DMS79 (cell line): ENCODE results near the gene NUDT22.

ENCODE experiments used
- DNase-seq: peaks from one replicate; lab custom pipeline; 2025; lab: John Stamatoyannopoulos, UW

Gene NUDT22

DNA sequence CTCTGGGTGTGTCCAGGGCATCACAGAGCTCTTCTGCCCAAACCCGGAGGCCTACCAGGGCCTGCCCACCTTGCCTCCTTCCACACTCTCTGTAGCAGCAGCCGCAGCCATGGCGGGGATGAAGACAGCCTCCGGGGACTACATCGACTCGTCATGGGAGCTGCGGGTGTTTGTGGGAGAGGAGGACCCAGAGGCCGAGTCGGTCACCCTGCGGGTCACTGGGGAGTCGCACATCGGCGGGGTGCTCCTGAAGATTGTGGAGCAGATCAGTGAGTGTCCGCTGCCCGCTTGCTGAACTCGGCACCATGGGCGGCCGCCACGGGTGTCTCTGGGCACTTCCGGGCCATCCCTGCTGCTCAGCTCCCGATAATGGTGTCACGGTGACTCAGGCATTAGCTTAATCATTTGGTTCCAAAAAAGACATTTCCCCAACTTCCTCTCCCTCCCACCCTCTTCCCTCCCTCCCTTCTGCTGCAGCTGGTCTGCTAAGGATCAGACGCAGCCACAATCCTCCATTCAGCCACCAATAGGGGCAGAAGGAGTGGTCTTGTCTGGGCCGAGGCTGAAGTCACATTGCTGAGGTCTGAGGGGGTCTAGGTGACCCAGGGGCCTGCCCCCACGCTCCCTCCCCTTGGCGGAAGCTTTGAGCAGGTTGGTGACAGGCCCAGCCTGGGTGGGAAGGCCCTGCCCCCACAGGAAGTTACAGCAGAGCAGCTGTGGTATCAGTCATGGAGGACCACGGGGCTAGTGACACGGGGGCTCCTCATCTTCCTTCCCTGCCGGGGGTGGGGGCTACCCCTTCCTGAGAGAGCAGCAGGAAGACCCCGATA is 18.6 kb upstream of the NUDT22 start:
- DNase-seq, result no peak

- no peak for DNase-seq
Measured at GRCh38 chr11:64208086-64208795, 17.8 kb upstream of the NUDT22 start.

- DNase-seq, result no peak
Measured at GRCh38 chr11:64208796-64209562, 17.1 kb upstream of the NUDT22 start.

DNA sequence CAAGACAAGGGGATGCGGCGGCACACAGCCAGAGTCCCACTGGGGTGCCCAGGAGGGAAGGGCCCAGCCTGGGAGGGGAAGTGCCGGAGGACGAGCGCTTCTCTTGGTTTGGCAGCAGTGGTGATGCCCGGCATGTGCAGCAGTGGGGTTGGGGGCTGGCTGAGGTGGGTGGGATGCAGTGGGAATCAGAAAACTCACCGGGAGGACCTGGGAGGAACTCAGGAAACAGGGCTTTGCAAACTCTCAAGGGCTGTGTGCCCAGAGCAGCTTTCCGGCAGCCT is 16.6 kb upstream of the NUDT22 start:
- no peak for DNase-seq

- DNase-seq, result no peak
Measured at GRCh38 chr11:64210301-64211020, 15.6 kb upstream of the NUDT22 start.

DNA sequence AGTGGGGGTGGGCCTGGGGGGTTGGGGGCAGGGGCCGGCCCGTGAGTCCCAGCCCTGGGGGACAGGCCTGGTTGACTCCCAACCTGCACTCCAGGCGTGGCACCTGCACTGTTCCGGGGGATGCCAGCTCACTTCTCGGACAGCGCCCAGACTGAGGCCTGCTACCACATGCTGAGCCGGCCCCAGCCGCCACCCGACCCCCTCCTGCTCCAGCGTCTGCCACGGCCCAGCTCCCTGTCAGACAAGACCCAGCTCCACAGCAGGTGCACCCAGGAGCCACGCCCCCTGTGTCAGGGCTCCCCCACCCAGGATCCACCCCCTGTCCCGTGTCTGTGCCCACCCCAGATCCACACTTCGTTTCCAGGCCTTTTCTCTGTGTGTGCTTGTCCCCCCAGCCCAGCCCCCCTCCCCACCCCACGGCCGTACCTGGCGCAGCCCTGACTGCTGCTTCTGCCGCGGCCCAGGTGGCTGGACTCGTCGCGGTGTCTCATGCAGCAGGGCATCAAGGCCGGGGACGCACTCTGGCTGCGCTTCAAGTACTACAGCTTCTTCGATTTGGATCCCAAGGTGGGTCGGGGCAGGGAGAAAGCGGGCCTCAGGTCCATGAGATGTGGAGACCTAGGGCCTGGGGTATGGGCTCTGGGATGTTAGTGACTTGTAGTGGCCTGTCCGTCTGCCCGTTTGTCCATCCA is 14.7 kb upstream of the NUDT22 start:
- DNase-seq, result no peak

DNA sequence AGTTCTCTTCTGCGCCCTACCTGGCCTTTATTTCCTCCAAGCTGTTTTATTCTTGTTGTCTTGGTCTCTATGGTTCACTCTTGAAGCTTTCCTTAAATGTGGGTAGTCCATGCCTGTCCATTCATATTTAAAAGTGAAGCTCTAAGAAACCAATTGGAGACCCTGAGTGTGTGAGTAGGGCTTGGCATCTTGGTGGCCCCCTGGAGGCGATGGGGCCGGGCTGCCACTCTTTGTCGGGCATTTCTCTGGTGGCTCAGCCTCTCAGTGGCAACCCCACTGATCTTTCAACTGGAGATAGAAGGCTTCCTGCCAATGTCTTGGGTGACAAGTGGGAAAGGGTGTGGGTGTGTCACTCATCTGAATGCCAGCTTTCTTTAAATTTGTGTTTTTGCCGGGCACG is 9.2 kb upstream of the NUDT22 start:
- DNase-seq, result no peak

DNA sequence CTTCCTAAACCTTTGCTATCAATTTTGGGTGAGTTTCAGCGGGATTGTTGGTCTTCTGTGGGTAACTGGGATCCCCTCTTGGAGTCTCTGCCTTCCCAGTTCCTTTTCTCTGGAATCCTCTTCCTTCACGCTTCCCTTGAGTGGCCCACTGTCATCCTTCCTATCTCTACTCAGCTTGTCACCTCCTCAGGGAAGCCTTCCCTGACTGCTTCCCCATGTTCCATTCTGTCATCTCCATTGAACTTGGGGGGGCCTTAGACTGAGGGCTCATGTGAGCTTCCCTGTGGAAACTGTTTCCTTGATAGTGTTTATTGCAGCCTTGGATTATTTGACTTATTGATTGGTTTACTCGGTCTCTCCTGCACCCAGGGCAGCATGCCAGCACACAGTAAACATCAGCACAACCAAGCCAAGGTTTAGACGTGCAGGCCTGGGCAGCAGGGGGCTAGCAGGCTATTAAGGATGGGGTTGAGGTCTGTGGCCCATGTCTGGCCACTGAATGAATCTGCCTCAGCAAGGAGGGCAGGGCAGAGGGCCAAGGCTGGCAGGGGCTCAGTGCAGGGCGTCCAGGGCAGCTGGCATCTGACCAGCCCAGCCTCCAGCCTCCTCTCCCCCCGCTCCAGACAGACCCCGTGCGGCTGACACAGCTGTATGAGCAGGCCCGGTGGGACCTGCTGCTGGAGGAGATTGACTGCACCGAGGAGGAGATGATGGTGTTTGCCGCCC is 7.3 kb upstream of the NUDT22 start:
- no peak for DNase-seq

DNA sequence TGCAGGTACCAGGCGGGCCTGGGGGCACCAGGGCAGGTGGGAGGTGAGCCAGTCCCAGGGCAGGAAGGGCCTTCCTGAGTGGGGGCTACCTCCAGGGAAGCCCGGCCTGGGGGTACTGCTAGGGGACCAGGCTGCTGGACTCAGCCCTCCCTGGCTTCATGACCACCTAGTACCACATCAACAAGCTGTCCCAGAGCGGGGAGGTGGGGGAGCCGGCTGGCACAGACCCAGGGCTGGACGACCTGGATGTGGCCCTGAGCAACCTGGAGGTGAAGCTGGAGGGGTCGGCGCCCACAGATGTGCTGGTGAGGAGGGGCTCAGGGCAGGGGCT is 6.8 kb upstream of the NUDT22 start:
- no peak for DNase-seq

DNA sequence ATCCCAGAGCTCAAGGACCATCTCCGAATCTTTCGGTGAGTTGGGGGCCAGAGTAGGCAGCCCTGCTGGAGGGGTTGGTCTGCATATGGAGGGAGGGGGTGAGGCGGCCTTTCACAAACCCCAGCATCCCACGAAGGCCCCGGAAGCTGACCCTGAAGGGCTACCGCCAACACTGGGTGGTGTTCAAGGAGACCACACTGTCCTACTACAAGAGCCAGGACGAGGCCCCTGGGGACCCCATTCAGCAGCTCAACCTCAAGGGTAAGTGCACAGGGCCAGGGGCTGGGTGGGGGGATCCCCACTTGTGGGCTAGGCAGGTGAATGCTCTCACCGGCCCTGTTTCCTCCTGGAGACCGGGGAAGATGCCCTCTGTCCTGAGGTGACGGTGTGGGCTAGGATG is 6.3 kb upstream of the NUDT22 start:
- no peak for DNase-seq

GRCh38 chr11:64220271-64220670 is 5.8 kb upstream of the NUDT22 start:
- DNase-seq, result no peak

DNA sequence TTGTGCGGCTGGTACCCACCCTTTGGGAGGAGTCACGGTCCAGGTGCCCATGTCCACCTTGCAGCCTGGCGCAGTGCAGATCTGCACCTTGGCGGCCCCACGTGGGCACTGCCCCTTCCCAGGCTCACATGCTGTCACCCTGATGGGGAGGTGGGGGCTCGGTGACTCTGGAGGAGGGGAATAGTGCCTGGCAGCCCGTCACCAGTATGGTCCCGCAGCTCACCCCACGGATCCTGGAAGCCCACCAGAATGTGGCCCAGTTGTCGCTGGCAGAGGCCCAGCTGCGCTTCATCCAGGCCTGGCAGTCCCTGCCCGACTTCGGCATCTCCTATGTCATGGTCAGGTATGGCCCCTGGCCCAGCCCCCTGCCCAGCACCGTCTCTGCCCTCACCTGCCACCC is 5.3 kb upstream of the NUDT22 start:
- no peak for DNase-seq

- DNase-seq, result no peak
Measured at GRCh38 chr11:64222651-64223000, 3.4 kb upstream of the NUDT22 start.

- no peak for DNase-seq
Measured at GRCh38 chr11:64223001-64223651, 2.9 kb upstream of the NUDT22 start.

DNA sequence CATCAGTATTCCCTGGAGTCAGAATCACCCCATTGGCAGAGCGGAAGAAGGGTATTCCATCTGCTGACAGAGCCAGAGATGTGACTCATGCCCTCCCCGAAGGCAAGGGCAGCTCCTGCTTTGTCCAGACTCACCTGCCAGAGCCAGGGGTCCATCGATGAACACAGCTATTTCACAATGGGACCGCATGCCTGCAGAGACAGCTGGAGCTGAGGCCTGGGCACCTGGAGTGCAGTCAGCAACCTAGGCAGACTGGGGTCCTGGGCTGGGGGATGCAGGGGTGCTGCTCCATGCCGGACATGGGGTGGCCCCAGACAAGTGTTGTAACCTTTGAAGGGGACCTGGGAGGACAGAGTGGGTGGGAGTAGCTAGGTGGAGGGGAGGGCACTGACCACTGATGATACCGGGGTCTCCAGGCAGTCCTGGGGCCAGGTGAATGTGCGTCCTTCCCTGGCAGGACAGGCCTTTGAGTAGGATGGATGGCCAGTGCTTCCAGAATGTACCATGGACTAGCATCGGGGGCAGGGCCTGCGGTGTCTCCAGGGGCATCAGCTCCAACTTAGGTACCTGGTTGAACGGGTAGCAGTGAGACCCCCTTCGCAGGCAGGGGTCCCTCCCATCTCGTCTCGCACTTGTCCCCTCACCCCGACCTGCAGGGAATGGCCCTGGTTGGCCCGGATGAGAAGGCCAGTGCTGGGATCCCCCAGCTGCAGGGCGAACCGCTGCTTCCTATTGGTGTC is 1.8 kb upstream of the NUDT22 start:
- no peak for DNase-seq

- DNase-seq, result no peak
Measured at GRCh38 chr11:64224891-64225607, 1.0 kb upstream of the NUDT22 start.

- peak; percentile 72 for DNase-seq
Measured at GRCh38 chr11:64226507-64227051, 505 bp downstream of the NUDT22 start.

- no peak for DNase-seq
Measured at GRCh38 chr11:64227405-64227956, 1.4 kb downstream of the NUDT22 start.
